Measurements from ENCODE around the gene GBA2. TPM values are rescaled to one million over a fixed set of nuclear protein-coding genes. Genes with fewer than 3 reads are reported as not detected.

GBA2 gene
- total RNA-seq, 2 experiments from 2014 or later = 19.6 to 23.7 TPM

- Mint-ChIP-seq H3K36me3 (ENCODE audit: low read depth) (peaks cover 43% of the 10 kb centered on the region), H3K4me1 (peaks cover 9% of the 10 kb centered on the region), H3K4me3 (no peak overlapping the region), H3K9me3 (ENCODE audit: low read depth) (no peaks in the 10 kb centered on the region), H3K27me3 (no peaks in the 10 kb centered on the region), H3K27ac (no peak overlapping the region)
- ChIA-PET POLR2A (no interaction called here), CTCF (interaction anchor here (0.6 to 4.1 kb wide), 7 partner anchors 8 to 142 kb away, joined by 3 to 22 read pairs (median 6); partner anchors contain the start of genes GBA2 and RGP1)
- DNase-seq (no peak), ATAC-seq (no peak)
- intact Hi-C loops (cut with DNase I, micrococcal nuclease) = no loop called here
Observed at GRCh38 chr9:35740243-35740642, 8.8 kb downstream of the GBA2 start.

- Mint-ChIP-seq H3K9me3 (ENCODE audit: low read depth) (no peaks in the 10 kb centered on the region), H3K36me3 (ENCODE audit: low read depth) (peaks cover 47% of the 10 kb centered on the region), H3K4me3 (no peak overlapping the region), H3K27me3 (no peaks in the 10 kb centered on the region), H3K27ac (peak overlapping the region; percentile 5), H3K4me1 (peaks cover 12% of the 10 kb centered on the region)
- DNase-seq (no peak), ATAC-seq (no peak)
- POLR2A ChIA-PET = no interaction called here
- CTCF ChIA-PET = interaction anchor here (0.6 to 4.1 kb wide), 4 partner anchors 9 to 167 kb away, joined by 3 to 22 read pairs (median 10); partner anchors contain the start of genes GBA2 and RGP1
- intact Hi-C loops (cut with DNase I, micrococcal nuclease) = loop anchor here in 1 of 2 experiments (10.0 kb wide), 1 partner anchor 254 kb away; no protein-coding TSS in a partner anchor
Observed at GRCh38 chr9:35738924-35739323, 10.1 kb downstream of the GBA2 start.

DNA sequence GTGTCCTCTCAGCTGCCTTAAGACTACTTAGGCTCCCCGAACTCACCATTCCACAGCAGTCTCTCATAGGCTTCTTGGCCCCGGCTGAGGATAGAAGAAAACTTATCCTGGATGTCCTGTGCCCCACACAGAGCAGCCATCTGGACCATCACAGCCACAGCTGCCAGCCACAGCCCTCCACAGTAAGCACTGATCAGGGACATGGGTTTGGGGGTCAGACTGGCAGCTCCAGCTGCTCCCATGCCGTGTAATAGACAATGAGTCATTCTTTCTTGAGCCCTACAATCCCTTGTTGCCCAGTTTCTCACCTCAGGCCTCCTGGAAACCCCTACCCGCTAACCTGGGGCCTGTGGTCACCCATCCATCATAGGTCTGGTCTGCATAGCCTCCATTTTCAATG lies 10.8 kb downstream of the GBA2 start:
- intact Hi-C loops (cut with DNase I, micrococcal nuclease) = loop anchor here in 1 of 2 experiments (10.0 kb wide), 1 partner anchor 253 kb away; no protein-coding TSS in a partner anchor
- Mint-ChIP-seq H3K4me1 (peaks cover 20% of the 10 kb centered on the region), H3K27me3 (no peaks in the 10 kb centered on the region), H3K27ac (no peak overlapping the region), H3K9me3 (ENCODE audit: low read depth) (no peaks in the 10 kb centered on the region), H3K36me3 (ENCODE audit: low read depth) (peaks cover 40% of the 10 kb centered on the region), H3K4me3 (no peak overlapping the region)
- ATAC-seq = no peak
- ChIA-PET CTCF (interaction anchor here (0.6 to 4.1 kb wide), 5 partner anchors 9 to 166 kb away, joined by 3 to 22 read pairs (median 5); partner anchors contain the start of genes GBA2 and RGP1), POLR2A (interaction anchor here (0.6 kb wide), 1 partner anchor 1432 kb away, joined by 3 read pairs; no protein-coding TSS in a partner anchor)
- no peak for DNase-seq

- ChIA-PET CTCF (interaction anchor here (0.5 to 4.1 kb wide), 6 partner anchors 8 to 145 kb away, joined by 3 to 22 read pairs (median 5); partner anchors contain the start of genes GBA2, RGP1 and SPAG8), POLR2A (no interaction called here)
- H3K36me3 Mint-ChIP-seq (ENCODE audit: low read depth) = peaks cover 39% of the 10 kb centered on the region
- no peak for ATAC-seq
- intact Hi-C loops (cut with DNase I, micrococcal nuclease) = loop anchor here in 1 of 2 experiments (10.0 kb wide), 1 partner anchor 252 kb away; no protein-coding TSS in a partner anchor
- H3K9me3 Mint-ChIP-seq (ENCODE audit: low read depth) = no peaks in the 10 kb centered on the region
- H3K4me1 Mint-ChIP-seq = peaks cover 19% of the 10 kb centered on the region
- H3K27ac Mint-ChIP-seq = no peak overlapping the region
- no peak overlapping the region for H3K4me3 Mint-ChIP-seq
- no peaks in the 10 kb centered on the region for H3K27me3 Mint-ChIP-seq
- DNase-seq = no peak
Observed at GRCh38 chr9:35737143-35737542, 11.9 kb downstream of the GBA2 start.

DNA sequence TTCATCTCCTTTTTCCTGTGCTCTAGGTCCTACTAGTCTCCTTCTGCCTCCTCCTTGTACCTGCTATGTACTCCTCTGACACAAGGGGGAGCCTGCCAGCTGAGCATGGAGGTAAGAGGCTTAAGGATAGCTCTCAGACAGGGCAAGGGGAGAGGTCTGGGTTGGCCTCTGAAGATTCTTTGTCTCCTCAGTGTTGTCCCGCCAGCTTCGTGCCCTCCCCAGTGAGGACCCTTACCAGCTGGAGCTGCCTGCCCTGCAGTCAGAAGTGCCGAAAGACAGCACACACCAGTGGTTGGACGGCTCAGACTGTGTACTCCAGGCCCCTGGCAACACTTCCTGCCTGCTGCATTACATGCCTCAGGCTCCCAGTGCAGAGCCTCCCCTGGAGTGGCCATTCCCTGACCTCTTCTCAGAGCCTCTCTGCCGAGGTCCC lies 12.8 kb downstream of the GBA2 start:
- ATAC-seq (peak; percentile 11), DNase-seq (peak; percentile 78)
- no peak overlapping the region for H3K4me3 Mint-ChIP-seq
- CTCF ChIA-PET = interaction anchor here (0.6 to 2.9 kb wide), 16 partner anchors 8 to 333 kb away, joined by 3 to 44 read pairs (median 4); partner anchors contain the start of genes ARHGEF39, GBA2 and RGP1
- H3K27ac Mint-ChIP-seq = no peak overlapping the region
- intact Hi-C loops (cut with DNase I, micrococcal nuclease) = loop anchor here (1.0 to 10.0 kb wide), 2 partner anchors 146 to 251 kb away; no protein-coding TSS in a partner anchor
- POLR2A ChIA-PET = interaction anchor here (1.1 kb wide), 1 partner anchor 12 kb away, joined by 4 read pairs; no protein-coding TSS in a partner anchor
- no peaks in the 10 kb centered on the region for H3K9me3 Mint-ChIP-seq (ENCODE audit: low read depth)
- H3K27me3 Mint-ChIP-seq = no peaks in the 10 kb centered on the region
- peaks cover 18% of the 10 kb centered on the region for H3K4me1 Mint-ChIP-seq
- H3K36me3 Mint-ChIP-seq (ENCODE audit: low read depth) = peaks cover 41% of the 10 kb centered on the region

GRCh38 chr9:35734096-35734495 lies 14.9 kb downstream of the GBA2 start:
- peak overlapping the region; percentile 16 for H3K27ac Mint-ChIP-seq
- CTCF ChIA-PET = interaction anchor here (0.6 to 2.9 kb wide), 9 partner anchors 10 to 117 kb away, joined by 3 to 44 read pairs (median 6); partner anchors contain the start of genes GBA2 and RGP1
- no peak overlapping the region for H3K4me3 Mint-ChIP-seq
- peaks cover 37% of the 10 kb centered on the region for H3K36me3 Mint-ChIP-seq (ENCODE audit: low read depth)
- ATAC-seq = no peak
- peaks cover 21% of the 10 kb centered on the region for H3K4me1 Mint-ChIP-seq
- no peak for DNase-seq
- POLR2A ChIA-PET = interaction anchor here (0.6 kb wide), 1 partner anchor 385 kb away, joined by 4 read pairs; no protein-coding TSS in a partner anchor
- intact Hi-C loops (cut with DNase I, micrococcal nuclease) = loop anchor here (5.0 to 10.0 kb wide), 6 partner anchors 117 to 1277 kb away; partner anchors contain the start of genes CD72 (in 1 of the 2), DNAI1 (in 1 of the 2), FAM219A (in 1 of the 2) and GNE (in 1 of the 2)
- H3K9me3 Mint-ChIP-seq (ENCODE audit: low read depth) = no peaks in the 10 kb centered on the region
- no peaks in the 10 kb centered on the region for H3K27me3 Mint-ChIP-seq

GRCh38 chr9:35732800-35733541 lies 16.1 kb downstream of the GBA2 start:
- H3K27ac Mint-ChIP-seq = peak overlapping the region; percentile 91
- CTCF ChIA-PET = interaction anchor here (0.6 to 8.4 kb wide), 14 partner anchors 9 to 1038 kb away, joined by 3 to 68 read pairs (median 6); partner anchors contain the start of genes CCDC107, GBA2, RGP1 and RMRP

DNA sequence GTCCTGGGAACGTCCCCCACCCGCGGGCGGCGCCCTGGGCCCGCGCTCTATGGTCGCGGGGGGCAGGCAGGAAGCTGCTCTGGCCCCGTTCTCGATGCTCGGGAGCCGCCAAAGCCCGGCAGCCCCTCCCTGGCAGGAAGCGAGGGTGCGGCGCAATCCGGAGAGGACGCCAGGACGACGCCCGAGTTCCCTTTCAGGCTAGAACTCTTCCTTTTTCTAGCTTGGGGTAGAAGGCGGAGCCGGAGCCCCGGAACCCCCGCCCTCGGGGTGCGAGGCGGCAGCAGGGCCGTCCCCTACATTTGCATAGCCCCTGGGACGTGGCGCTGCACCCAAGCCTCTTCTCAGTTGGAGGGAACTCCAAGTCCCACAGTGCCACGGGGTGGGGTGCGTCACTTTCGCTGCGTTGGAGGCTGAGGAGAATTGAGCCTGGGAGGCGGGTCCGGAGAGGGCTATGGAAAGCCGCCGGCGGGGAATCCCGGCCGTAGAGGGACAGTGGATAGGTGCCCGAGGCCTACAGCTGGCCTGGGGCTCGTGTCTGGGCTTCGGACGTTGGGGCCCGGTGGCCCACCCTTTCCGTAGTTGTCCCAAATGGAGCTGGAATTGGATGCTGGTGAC lies 16.7 kb downstream of the GBA2 start, which contains the start of the genes CREB3 and TLN1:
CREB3 (plus strand) TSS at position 482 of the 615 bp plus-strand sequence; CDS start at position 589, 107 bp downstream.
TLN1 (minus strand) TSS at position 11 of the 615 bp plus-strand sequence. CDS start 6,501 bp downstream, outside the sequence.
- peak within 1 kb of the TSS; percentile 93 for H3K27ac Mint-ChIP-seq
- H3K4me1 Mint-ChIP-seq = peaks cover 21% of the 10 kb centered on the region
- CTCF ChIA-PET = interaction anchor here (0.5 to 8.4 kb wide), 16 partner anchors 9 to 1098 kb away, joined by 3 to 68 read pairs (median 6); partner anchors contain the start of genes CCDC107, GBA2, RGP1 and RMRP
- ATAC-seq (peak; percentile 87), DNase-seq (peak; percentile 98)
- H3K27me3 Mint-ChIP-seq = no peaks in the 10 kb centered on the region
- intact Hi-C loops (cut with DNase I, micrococcal nuclease) = loop anchor here (1.0 to 10.0 kb wide), 21 partner anchors 17 to 1275 kb away; partner anchors contain the start of genes GBA2 (in 2 of the 2), RGP1 (in 2 of the 2), CCDC107 (in 1 of the 2) and CD72 (in 1 of the 2)
- H3K36me3 Mint-ChIP-seq (ENCODE audit: low read depth) = peaks cover 22% of the 10 kb centered on the region
- no peaks in the 10 kb centered on the region for H3K9me3 Mint-ChIP-seq (ENCODE audit: low read depth)
- POLR2A ChIA-PET = interaction anchor here (0.6 to 1.6 kb wide), 6 partner anchors 16 to 174 kb away, joined by 3 to 14 read pairs (median 3); partner anchors contain the start of genes CCDC107, GBA2, HRCT1 and RGP1
- H3K4me3 Mint-ChIP-seq = no peak within 1 kb of the TSS

More at GRCh38 chr9:35732800-35733541, 16.1 kb downstream of the GBA2 start:
- Mint-ChIP-seq H3K9me3 (ENCODE audit: low read depth) (no peaks in the 10 kb centered on the region), H3K36me3 (ENCODE audit: low read depth) (peaks cover 27% of the 10 kb centered on the region), H3K27me3 (no peaks in the 10 kb centered on the region), H3K4me1 (peaks cover 21% of the 10 kb centered on the region), H3K4me3 (no peak overlapping the region)
- POLR2A ChIA-PET = interaction anchor here (0.6 to 1.6 kb wide), 7 partner anchors 16 to 173 kb away, joined by 3 to 14 read pairs (median 3); partner anchors contain the start of genes CCDC107, GBA2, HRCT1 and RGP1
- intact Hi-C loops (cut with DNase I, micrococcal nuclease) = loop anchor here (1.0 to 10.0 kb wide), 21 partner anchors 16 to 1276 kb away; partner anchors contain the start of genes GBA2 (in 2 of the 2), RGP1 (in 2 of the 2), CCDC107 (in 1 of the 2) and CD72 (in 1 of the 2)
- ATAC-seq = peak; percentile 12
- DNase-seq = peak; percentile 64

DNA sequence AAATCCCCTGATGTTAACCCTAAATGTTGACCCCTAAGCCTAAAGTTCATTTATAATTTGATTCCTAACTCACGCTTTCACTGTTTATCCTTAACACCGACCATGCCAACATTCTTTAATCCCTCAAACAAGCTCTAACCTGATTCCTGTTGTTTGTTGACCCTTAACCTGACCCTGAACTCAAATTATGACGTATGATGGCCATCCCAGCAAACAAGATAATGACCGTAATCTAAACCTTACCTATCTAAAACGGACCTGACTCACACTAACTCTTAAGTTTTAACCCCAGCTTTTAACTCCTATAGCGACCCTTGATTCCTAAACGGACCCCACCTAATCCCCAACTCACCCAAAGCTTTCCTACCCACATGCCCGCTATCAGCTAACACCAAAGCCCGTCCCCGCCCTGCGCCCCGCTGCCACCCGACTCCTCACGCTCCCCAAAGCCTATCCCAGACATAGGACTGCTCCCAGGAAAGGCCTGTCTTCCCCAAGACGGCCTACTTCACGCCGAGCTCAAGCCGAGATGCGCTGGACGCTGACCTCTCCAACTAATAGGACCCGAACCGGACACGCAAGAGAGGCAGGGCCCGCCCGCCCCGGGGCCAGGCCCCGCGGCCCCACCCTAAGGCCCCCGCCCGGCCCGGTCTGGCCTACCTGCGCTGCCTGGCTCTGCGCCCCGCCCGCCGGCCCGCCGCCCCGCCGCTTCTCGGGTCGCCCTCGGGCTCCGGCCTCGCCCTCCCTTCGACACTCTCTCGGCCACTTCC lies 17.4 kb downstream of the GBA2 start:
- intact Hi-C loops (cut with DNase I, micrococcal nuclease) = loop anchor here (1.0 to 10.0 kb wide), 21 partner anchors 18 to 1274 kb away; partner anchors contain the start of genes GBA2 (in 2 of the 2), RGP1 (in 2 of the 2), CCDC107 (in 1 of the 2) and CD72 (in 1 of the 2)
- H3K4me1 Mint-ChIP-seq = peaks cover 21% of the 10 kb centered on the region
- peak overlapping the region; percentile 93 for H3K27ac Mint-ChIP-seq
- ChIA-PET POLR2A (interaction anchor here (0.9 to 1.6 kb wide), 3 partner anchors 17 to 70 kb away, joined by 3 to 14 read pairs (median 3); partner anchors contain the start of genes GBA2, RGP1 and TPM2), CTCF (interaction anchor here (0.5 to 8.4 kb wide), 16 partner anchors 10 to 1097 kb away, joined by 3 to 68 read pairs (median 5); partner anchors contain the start of genes CCDC107, GBA2, RGP1 and RMRP)
- no peak for DNase-seq
- no peaks in the 10 kb centered on the region for H3K9me3 Mint-ChIP-seq (ENCODE audit: low read depth)
- no peak for ATAC-seq
- no peak overlapping the region for H3K4me3 Mint-ChIP-seq
- peaks cover 22% of the 10 kb centered on the region for H3K36me3 Mint-ChIP-seq (ENCODE audit: low read depth)
- H3K27me3 Mint-ChIP-seq = no peaks in the 10 kb centered on the region
